Activated T-helper 1 cell treated with anti-CD3 and anti-CD28 coated beads, Interleukin-12 subunit alpha, Interleukin-12 subunit beta, Interleukin-2, Interleukin-4 antibody, amounts not matched to agents 30 ng/mL and 10 ng/mL and 1 ng/mL, durations not matched to agents 14 hours and 24 hours and 36 hours (primary cell): ENCODE measurements around the gene ACER3. TPM values are rescaled to one million over a fixed set of nuclear protein-coding genes. Genes with fewer than 3 reads are reported as not detected.
"Not testable (repeated sequence)": the region's sequence is repeated elsewhere in the genome, so short reads cannot be mapped to it uniquely, and the experiment has no call there.

ENCODE experiments used
- DNase-seq: peaks from one replicate; pipeline ENCODE4 v3.0.0; 2021; ENCODE audit warnings: low spot score
- H3K27ac Mint-ChIP-seq: one replicate; pipeline ENCODE4 v1.8.0; 2021; ENCODE audit warnings: mild to moderate bottlenecking, mixed read lengths
- H3K27me3 Mint-ChIP-seq: one replicate; pipeline ENCODE4 v1.8.0; 2022; ENCODE audit warnings: mild to moderate bottlenecking, moderate library complexity, mixed read lengths; ENCODE audit not compliant: insufficient read depth
- H3K36me3 Mint-ChIP-seq: one replicate; pipeline ENCODE4 v1.8.0; 2021; ENCODE audit warnings: low read depth, mixed read lengths
- H3K4me1 Mint-ChIP-seq: one replicate; pipeline ENCODE4 v1.8.0; 2021; ENCODE audit warnings: low read depth, mixed read lengths
- H3K4me3 Mint-ChIP-seq: one replicate; pipeline ENCODE4 v1.8.0; 2021; ENCODE audit warnings: mild to moderate bottlenecking, moderate library complexity, mixed read lengths
- H3K9me3 Mint-ChIP-seq: one replicate; pipeline ENCODE4 v1.8.0; 2021; ENCODE audit warnings: mixed read lengths
- intact Hi-C: fragments of 100-400 bp; cut with micrococcal nuclease; formaldehyde crosslinking; loops from one replicate; pipeline ENCODE4 v1.15.1; 2024
- total RNA-seq: library from RNA; stranded (reverse); gene quantifications from 2 replicates; pipeline ENCODE4 v1.2.3, GENCODE V29; 2022

Gene ACER3
- total RNA-seq, 1 donor from 2014 or later, result 12.2 TPM

GRCh38 chr11:77061258-77061657, 200.5 kb downstream of the ACER3 start:
- H3K4me3 Mint-ChIP-seq, H3K36me3 Mint-ChIP-seq, H3K4me1 Mint-ChIP-seq, DNase-seq, H3K27ac Mint-ChIP-seq, H3K9me3 Mint-ChIP-seq: not testable (repeated sequence)
- intact Hi-C loops, result loop anchor here (10.0 kb wide), 2 partner anchors 354 to 616 kb away; partner anchors contain the start of gene EMSY
- peaks cover 25% of the 10 kb centered on the region for H3K27me3 Mint-ChIP-seq

- Mint-ChIP-seq H3K4me1 (no peaks in the 10 kb centered on the region), H3K27ac (no peak overlapping the region), H3K4me3 (no peak overlapping the region), H3K9me3 (no peaks in the 10 kb centered on the region), H3K27me3 (peaks cover 30% of the 10 kb centered on the region), H3K36me3 (no peaks in the 10 kb centered on the region)
- DNase-seq, result no peak
- intact Hi-C loops, result loop anchor here (10.0 kb wide), 2 partner anchors 352 to 618 kb away; partner anchors contain the start of gene EMSY
Observed at GRCh38 chr11:77062924-77063323, 202.2 kb downstream of the ACER3 start.

GRCh38 chr11:77063407-77063806, 202.7 kb downstream of the ACER3 start:
- H3K9me3 Mint-ChIP-seq, result no peaks in the 10 kb centered on the region
- no peaks in the 10 kb centered on the region for H3K4me1 Mint-ChIP-seq
- no peak for DNase-seq
- H3K4me3 Mint-ChIP-seq, result no peak overlapping the region
- H3K27ac Mint-ChIP-seq, result no peak overlapping the region
- H3K36me3 Mint-ChIP-seq, result no peaks in the 10 kb centered on the region
- intact Hi-C loops, result loop anchor here (10.0 kb wide), 2 partner anchors 351 to 619 kb away; partner anchors contain the start of gene EMSY
- peaks cover 33% of the 10 kb centered on the region for H3K27me3 Mint-ChIP-seq

- H3K4me1 Mint-ChIP-seq, result no peaks in the 10 kb centered on the region
- no peaks in the 10 kb centered on the region for H3K36me3 Mint-ChIP-seq
- no peak for DNase-seq
- peaks cover 30% of the 10 kb centered on the region for H3K27me3 Mint-ChIP-seq
- no peak overlapping the region for H3K27ac Mint-ChIP-seq
- H3K9me3 Mint-ChIP-seq, result no peaks in the 10 kb centered on the region
- intact Hi-C loops, result loop anchor here (10.0 kb wide), 2 partner anchors 351 to 619 kb away; partner anchors contain the start of gene EMSY
- no peak overlapping the region for H3K4me3 Mint-ChIP-seq
Observed at GRCh38 chr11:77063861-77064260, 203.1 kb downstream of the ACER3 start.

GRCh38 chr11:77064648-77065217, 204.0 kb downstream of the ACER3 start:
- intact Hi-C loops, result loop anchor here (10.0 kb wide), 2 partner anchors 350 to 620 kb away; partner anchors contain the start of gene EMSY
- DNase-seq, result no peak
- no peaks in the 10 kb centered on the region for H3K4me1 Mint-ChIP-seq
- peaks cover 30% of the 10 kb centered on the region for H3K27me3 Mint-ChIP-seq
- H3K4me3 Mint-ChIP-seq, result peak overlapping the region; percentile 1
- H3K27ac Mint-ChIP-seq, result no peak overlapping the region
- no peaks in the 10 kb centered on the region for H3K36me3 Mint-ChIP-seq
- H3K9me3 Mint-ChIP-seq, result no peaks in the 10 kb centered on the region

GRCh38 chr11:77065878-77066228, 205.1 kb downstream of the ACER3 start:
- H3K27me3 Mint-ChIP-seq, result peaks cover 27% of the 10 kb centered on the region
- DNase-seq, result no peak
- H3K4me3 Mint-ChIP-seq, result peak overlapping the region; percentile 86
- H3K4me1 Mint-ChIP-seq, result no peaks in the 10 kb centered on the region
- no peaks in the 10 kb centered on the region for H3K9me3 Mint-ChIP-seq
- H3K36me3 Mint-ChIP-seq, result no peaks in the 10 kb centered on the region
- intact Hi-C loops, result loop anchor here (1.0 to 10.0 kb wide), 5 partner anchors 17 to 621 kb away; partner anchors contain the start of gene EMSY
- no peak overlapping the region for H3K27ac Mint-ChIP-seq

GRCh38 chr11:77066229-77067042, 205.7 kb downstream of the ACER3 start, which contains the start of gene CAPN5:
Gene CAPN5 (plus strand): TSS chr11:77066971. CDS start chr11:77084887, 17,916 bp downstream.
- H3K4me1 Mint-ChIP-seq, result no peaks in the 10 kb centered on the region
- no peaks in the 10 kb centered on the region for H3K9me3 Mint-ChIP-seq
- H3K27me3 Mint-ChIP-seq, result peaks cover 27% of the 10 kb centered on the region
- H3K27ac Mint-ChIP-seq, result no peak within 1 kb of the TSS
- H3K36me3 Mint-ChIP-seq, result no peaks in the 10 kb centered on the region
- peak within 1 kb of the TSS; percentile 86 for H3K4me3 Mint-ChIP-seq
- peak; percentile 80 for DNase-seq
- intact Hi-C loops, result loop anchor here (1.0 to 10.0 kb wide), 5 partner anchors 16 to 622 kb away; partner anchors contain the start of gene EMSY

GRCh38 chr11:77067861-77068443, 207.2 kb downstream of the ACER3 start:
- Mint-ChIP-seq H3K27me3 (peaks cover 23% of the 10 kb centered on the region), H3K4me1 (peaks cover 12% of the 10 kb centered on the region), H3K9me3 (no peaks in the 10 kb centered on the region), H3K4me3 (peak overlapping the region; percentile 76), H3K36me3 (no peaks in the 10 kb centered on the region), H3K27ac (peak overlapping the region; percentile 13)
- intact Hi-C loops, result loop anchor here (2.0 to 10.0 kb wide), 3 partner anchors 15 to 623 kb away; partner anchors contain the start of gene EMSY
- DNase-seq, result no peak

GRCh38 chr11:77068457-77069335, 208.0 kb downstream of the ACER3 start:
- Mint-ChIP-seq H3K36me3 (no peaks in the 10 kb centered on the region), H3K27ac (peak overlapping the region; percentile 13), H3K4me3 (peak overlapping the region; percentile 62), H3K27me3 (peaks cover 23% of the 10 kb centered on the region), H3K4me1 (peaks cover 19% of the 10 kb centered on the region), H3K9me3 (no peaks in the 10 kb centered on the region)
- intact Hi-C loops, result loop anchor here (10.0 kb wide), 2 partner anchors 346 to 624 kb away; partner anchors contain the start of gene EMSY
- DNase-seq, result no peak

- H3K27ac Mint-ChIP-seq, result no peak overlapping the region
- no peak for DNase-seq
- H3K27me3 Mint-ChIP-seq, result peaks cover 21% of the 10 kb centered on the region
- no peaks in the 10 kb centered on the region for H3K36me3 Mint-ChIP-seq
- peaks cover 20% of the 10 kb centered on the region for H3K4me1 Mint-ChIP-seq
- no peak overlapping the region for H3K4me3 Mint-ChIP-seq
- intact Hi-C loops, result loop anchor here (10.0 kb wide), 2 partner anchors 345 to 625 kb away; partner anchors contain the start of gene EMSY
- no peaks in the 10 kb centered on the region for H3K9me3 Mint-ChIP-seq
Observed at GRCh38 chr11:77069336-77069968, 208.7 kb downstream of the ACER3 start.

- Mint-ChIP-seq H3K27me3 (peaks cover 17% of the 10 kb centered on the region), H3K4me3 (no peak overlapping the region), H3K9me3 (no peaks in the 10 kb centered on the region), H3K4me1 (peaks cover 20% of the 10 kb centered on the region), H3K27ac (no peak overlapping the region), H3K36me3 (no peaks in the 10 kb centered on the region)
- intact Hi-C loops, result loop anchor here (10.0 kb wide), 2 partner anchors 345 to 625 kb away; partner anchors contain the start of gene EMSY
- DNase-seq, result no peak
Observed at GRCh38 chr11:77069969-77070582, 209.4 kb downstream of the ACER3 start.
